Measurements from ENCODE around the gene CTAG1B. TPM values are rescaled to one million over a fixed set of nuclear protein-coding genes. Genes with fewer than 3 reads are reported as not detected.
A peak's percentile ranks its signal among the peaks of the same experiment; 100 is the strongest.

Gene CTAG1B
- total RNA-seq, 1 experiment from 2014 or later = not detected

- Histone ChIP-seq H3K27ac (ENCODE audit: low read length) (no peak overlapping the region), H3K4me3 (ENCODE audit: low read depth in 2 of 2, low read length in 2 of 2) (no peak overlapping the region), H3K4me1 (ENCODE audit: control insufficient read depth, insufficient read depth, low read length) (peaks cover 15% of the 10 kb centered on the region), H3K9me3 (ENCODE audit: control insufficient read depth, insufficient read depth, low read depth, low read length) (no peaks in the 10 kb centered on the region), H3K27me3 (ENCODE audit: control insufficient read depth, insufficient read depth, low read length) (no peaks in the 10 kb centered on the region), H3K36me3 (ENCODE audit: control insufficient read depth, insufficient read depth, low read length) (no peaks in the 10 kb centered on the region)
- BruUV-seq (replicated peaks) = no TSS peak
- no peak for DNase-seq (ENCODE audit: low read depth, low spot score)
- ChIA-PET POLR2A (no interaction called here), CTCF (no interaction called here)
- TF ChIP-seq TCF7L2 (IDR thresholded peaks at IDR 0.05; ENCODE audit: low read depth, low read length) = no peak
- no peak for TF ChIP-seq SIN3A (IDR thresholded peaks at IDR 0.05; ENCODE audit: borderline replicate concordance, insufficient read depth, low read depth, low read length)
- no peak for TF ChIP-seq CTCF (IDR thresholded peaks at IDR 0.05)
- TF ChIP-seq POLR2AphosphoS5 (IDR thresholded peaks at IDR 0.05; ENCODE audit: low read depth, low read length) = no peak
- TF ChIP-seq REST (IDR thresholded peaks at IDR 0.05; ENCODE audit: insufficient read depth in 1 of 2, low read depth in 2 of 2, low read length in 1 of 2) = no peak
- in situ Hi-C loops (cut with HindIII; ENCODE audit: low pct_unique_long_range_greater_than_20kb, low sequenced_read_pairs) (no loop called here), intact Hi-C loops (cut with micrococcal nuclease; ENCODE audit: unreplicated experiment) (no loop called here)
- ATAC-seq = no peak
Measured at GRCh38 chrX:154605566-154605965, 13.5 kb downstream of the CTAG1B start.

GRCh38 chrX:154603438-154604430 lies 15.3 kb downstream of the CTAG1B start:
- BruUV-seq (replicated peaks) = no TSS peak
- CTCF ChIA-PET = no interaction called here

More at GRCh38 chrX:154603438-154604430, 15.3 kb downstream of the CTAG1B start:
- no peaks in the 10 kb centered on the region for H3K27me3 ChIP-seq (ENCODE audit: control insufficient read depth, insufficient read depth, low read length)
- intact Hi-C loops (cut with micrococcal nuclease; ENCODE audit: unreplicated experiment) = no loop called here
- DNase-seq (ENCODE audit: low read depth, low spot score) (peak; percentile 56), ATAC-seq (peak; percentile 87)
- peaks cover 15% of the 10 kb centered on the region for H3K4me1 ChIP-seq (ENCODE audit: control insufficient read depth, insufficient read depth, low read length)
- POLR2A ChIA-PET = no interaction called here
- peak overlapping the region; percentile 72 for H3K27ac ChIP-seq (ENCODE audit: low read length)
- H3K36me3 ChIP-seq (ENCODE audit: control insufficient read depth, insufficient read depth, low read length) = no peaks in the 10 kb centered on the region
- in situ Hi-C loops (cut with HindIII; ENCODE audit: low pct_unique_long_range_greater_than_20kb, low sequenced_read_pairs) = no loop called here
- no peaks in the 10 kb centered on the region for H3K9me3 ChIP-seq (ENCODE audit: control insufficient read depth, insufficient read depth, low read depth, low read length)
- TF ChIP-seq REST (IDR thresholded peaks at IDR 0.05; ENCODE audit: insufficient read depth in 1 of 2, low read depth in 2 of 2, low read length in 1 of 2) (no peak), SIN3A (IDR thresholded peaks at IDR 0.05; ENCODE audit: borderline replicate concordance, insufficient read depth, low read depth, low read length) (no peak), POLR2AphosphoS5 (IDR thresholded peaks at IDR 0.05; ENCODE audit: low read depth, low read length) (no peak), CTCF (IDR thresholded peaks at IDR 0.05) (no peak), TCF7L2 (IDR thresholded peaks at IDR 0.05; ENCODE audit: low read depth, low read length) (no peak)
- H3K4me3 ChIP-seq (ENCODE audit: low read depth in 2 of 2, low read length in 2 of 2) = no peak overlapping the region
